T-helper 1 cell (primary cell): ENCODE results near the gene SESN3.
"Not testable (repeated sequence)": the region's sequence is repeated elsewhere in the genome, so short reads cannot be mapped to it uniquely, and the experiment has no call there.

Experiments used
- DNase-seq, 5 donors: peaks; one replicate each; pipeline ENCODE4 v3.0.0-alpha.2; 2012 to 2020

SESN3 gene

GRCh38 chr11:95251896-95252295 lies 20.9 kb upstream of the SESN3 start:
- not testable (repeated sequence) for DNase-seq

- DNase-seq, result no peak
Measured at GRCh38 chr11:95248666-95249467, 17.9 kb upstream of the SESN3 start.

DNA sequence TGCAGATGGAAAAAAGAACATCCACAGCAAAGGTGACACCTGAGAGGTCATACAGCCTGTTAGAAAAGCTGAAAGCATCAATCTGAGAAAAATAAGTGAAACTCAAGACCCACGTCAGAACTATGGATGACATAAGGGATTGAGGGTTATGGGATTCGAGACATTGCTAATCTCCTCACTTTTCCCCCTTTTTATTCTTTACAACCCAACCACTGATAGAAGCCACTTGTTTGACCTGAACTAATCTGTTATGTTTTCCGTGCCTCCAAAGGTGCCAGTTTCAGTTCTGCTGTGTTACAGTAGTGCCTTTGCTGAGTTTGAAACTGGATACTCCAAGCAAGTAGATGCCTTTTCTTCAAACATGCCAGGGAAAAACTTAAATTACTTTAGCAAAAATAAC lies 16.9 kb upstream of the SESN3 start:
- no peak for DNase-seq

GRCh38 chr11:95247127-95247684 lies 16.2 kb upstream of the SESN3 start:
- no peak for DNase-seq

GRCh38 chr11:95245581-95245980 lies 14.6 kb upstream of the SESN3 start:
- no peak for DNase-seq

DNA sequence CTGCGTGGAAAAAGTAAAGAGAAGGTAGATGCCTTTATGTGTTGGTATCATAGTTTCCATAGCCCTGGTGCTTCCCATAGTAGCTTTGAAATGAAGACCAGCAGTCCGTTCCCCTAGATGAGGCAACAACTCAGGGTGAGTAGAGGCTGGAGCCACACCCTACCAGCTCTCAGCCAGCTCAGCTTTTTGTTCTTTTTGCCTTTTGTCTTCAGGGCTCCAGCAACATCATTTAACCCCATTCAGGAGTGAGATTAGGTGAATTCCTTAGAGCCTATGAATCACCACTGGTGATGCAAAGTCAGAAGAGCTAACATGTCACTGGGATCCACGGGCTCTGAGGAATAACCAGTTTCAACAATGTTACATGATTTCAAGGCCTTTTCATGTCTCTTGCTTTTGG lies 14.0 kb upstream of the SESN3 start:
- DNase-seq, result no peak

- DNase-seq, result no peak
Measured at GRCh38 chr11:95243673-95244072, 12.7 kb upstream of the SESN3 start.

DNA sequence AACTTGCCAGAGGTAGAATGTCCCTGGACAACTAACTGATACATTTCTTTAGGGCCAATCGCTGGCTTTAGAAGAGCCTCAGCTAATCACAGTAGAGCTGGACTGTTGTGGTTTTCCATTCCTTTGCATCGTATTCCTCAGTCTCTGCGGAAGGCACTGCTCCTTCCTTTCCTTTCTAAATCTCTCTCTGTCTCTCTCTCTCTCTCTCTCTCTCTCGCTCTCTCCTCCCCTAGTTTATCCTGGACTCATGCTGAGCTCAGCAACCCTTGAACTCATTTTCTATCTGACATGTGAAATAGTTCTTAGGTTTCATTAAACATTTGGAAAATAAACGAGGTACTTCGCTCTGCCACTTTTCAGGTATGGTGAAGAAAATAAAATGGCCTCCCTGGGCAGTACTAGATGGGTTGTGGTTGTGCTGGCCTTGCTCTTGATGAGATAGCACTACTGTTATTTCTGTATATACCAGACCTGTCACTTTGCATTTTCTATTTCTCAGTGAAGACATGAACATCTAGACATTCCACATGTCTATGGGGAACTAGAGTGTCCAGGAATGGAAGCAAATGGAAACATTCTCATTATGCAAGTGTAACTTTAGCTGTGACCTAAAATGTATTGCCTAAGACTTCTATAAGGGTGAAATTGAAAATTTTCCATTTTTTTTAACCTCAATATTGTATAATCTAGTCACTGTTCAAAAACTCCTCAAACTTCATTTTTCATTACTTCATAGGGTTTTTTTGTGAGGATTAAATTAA lies 12.0 kb upstream of the SESN3 start:
- DNase-seq, result no peak

GRCh38 chr11:95242091-95242844 lies 11.3 kb upstream of the SESN3 start:
- no peak for DNase-seq

GRCh38 chr11:95241681-95242081 lies 10.7 kb upstream of the SESN3 start:
- DNase-seq, result no peak

GRCh38 chr11:95239871-95240649 lies 9.1 kb upstream of the SESN3 start:
- DNase-seq, result no peak

GRCh38 chr11:95232666-95233065 lies 1.7 kb upstream of the SESN3 start:
- no peak for DNase-seq

DNA sequence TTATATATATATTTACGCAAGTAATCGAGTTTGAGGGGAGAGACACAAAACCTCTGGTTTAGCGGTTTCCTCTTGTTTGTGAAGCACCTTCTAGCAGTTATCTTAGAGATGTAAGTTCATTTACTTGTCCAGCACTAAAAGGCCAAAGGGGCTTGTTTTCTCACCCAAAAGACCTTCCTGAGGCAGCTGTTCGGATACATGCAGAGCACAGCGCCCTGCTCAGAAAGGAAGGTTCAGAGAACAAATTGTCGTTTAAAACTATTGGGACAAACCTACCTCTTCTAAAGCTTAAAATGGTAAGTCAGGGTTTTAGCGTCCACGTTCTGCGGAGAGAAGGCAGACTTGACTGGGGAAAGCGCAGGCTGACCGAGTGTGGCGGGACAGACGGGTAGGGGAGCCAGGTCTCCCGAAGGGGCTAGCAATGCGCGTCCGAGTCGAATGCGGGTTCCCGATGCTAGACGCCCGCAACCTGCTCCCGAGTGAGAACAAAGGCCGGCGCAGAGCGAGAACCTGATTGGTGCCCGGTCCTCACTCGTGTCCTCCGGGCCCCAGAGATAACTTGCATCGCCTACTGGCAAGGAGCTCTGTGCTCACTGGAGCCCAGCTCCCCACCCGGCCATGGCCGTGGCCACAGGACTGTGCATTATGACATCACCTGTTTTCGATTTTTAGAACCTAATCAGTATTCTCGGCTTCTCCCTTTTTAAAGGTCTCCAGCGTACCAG lies 1.0 kb upstream of the SESN3 start:
- DNase-seq, result peak; percentile 41 to 77 (median 58)

- no peak for DNase-seq
Measured at GRCh38 chr11:95230810-95231126, 234 bp downstream of the SESN3 start.

DNA sequence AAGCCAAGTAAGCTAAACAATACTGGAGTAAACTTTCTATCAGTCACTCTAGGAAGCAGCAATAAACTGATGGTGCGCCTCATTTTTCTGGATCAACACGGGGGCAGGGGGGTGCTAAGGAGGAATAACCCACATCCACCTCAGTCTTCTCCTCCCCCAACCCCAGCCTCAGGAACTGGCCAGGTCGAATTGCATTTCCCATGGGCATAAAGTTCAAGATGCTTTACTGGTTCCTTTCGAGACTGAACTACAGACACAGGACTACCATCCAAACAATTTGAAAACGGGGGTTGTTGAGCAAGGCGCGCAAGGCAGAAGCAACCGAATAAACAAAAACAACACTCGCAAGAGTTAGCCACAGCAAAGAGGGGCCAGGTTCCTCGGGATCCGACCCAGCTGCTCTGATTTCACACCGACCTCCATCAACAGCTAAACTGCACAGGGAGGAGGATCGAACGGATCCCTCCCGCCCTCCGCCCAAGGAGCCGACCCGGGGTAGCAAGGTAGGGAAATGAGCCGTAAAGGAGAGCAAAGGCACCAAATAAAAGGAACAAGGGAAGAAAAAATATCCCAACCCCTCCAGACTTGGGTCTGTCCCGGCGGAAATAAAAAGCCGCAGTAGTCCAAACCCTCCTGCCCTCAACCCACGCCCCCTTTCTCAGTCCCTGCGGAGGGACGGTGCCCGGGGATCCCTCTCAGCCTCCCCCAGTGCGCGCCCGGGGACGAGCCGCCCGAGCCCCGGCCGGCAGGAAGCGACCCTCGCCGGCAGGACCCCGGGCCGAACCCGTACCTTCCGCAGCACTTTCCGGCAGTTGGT lies 801 bp downstream of the SESN3 start:
- DNase-seq, result peak; percentile 9 to 27 (median 21)

- peak in 1 of 5 donors; percentile 44 for DNase-seq
Measured at GRCh38 chr11:95229199-95229992, 1.6 kb downstream of the SESN3 start.

DNA sequence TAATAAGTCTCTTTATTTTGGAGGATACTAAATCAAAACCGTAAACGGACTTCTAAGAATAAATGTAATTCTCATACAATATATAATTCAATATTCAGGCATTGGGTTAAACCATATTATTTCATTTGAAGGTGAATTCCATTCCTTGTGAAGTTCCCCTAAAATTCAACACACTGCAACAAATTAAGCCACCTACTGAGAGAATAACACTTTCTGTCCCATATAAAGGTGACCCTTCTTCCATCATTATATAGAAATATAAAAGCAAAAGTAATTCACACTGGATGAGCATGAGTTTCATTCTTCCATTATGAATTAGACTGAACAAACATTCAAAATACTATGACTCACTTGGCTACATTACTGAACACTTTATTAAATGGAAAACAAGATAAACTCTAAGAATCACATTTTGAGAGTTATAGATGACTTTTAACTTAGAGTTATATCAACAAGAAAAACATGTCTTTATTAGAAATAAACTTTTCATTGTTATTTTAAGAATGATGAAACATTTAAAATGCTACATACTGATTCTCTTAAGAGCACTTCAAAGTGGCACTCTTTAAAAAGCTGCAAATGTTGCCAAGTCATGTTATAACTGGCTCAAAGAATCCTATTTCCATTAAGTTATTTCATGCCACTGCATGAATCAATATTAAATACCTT lies 2.8 kb downstream of the SESN3 start:
- DNase-seq, result no peak

DNA sequence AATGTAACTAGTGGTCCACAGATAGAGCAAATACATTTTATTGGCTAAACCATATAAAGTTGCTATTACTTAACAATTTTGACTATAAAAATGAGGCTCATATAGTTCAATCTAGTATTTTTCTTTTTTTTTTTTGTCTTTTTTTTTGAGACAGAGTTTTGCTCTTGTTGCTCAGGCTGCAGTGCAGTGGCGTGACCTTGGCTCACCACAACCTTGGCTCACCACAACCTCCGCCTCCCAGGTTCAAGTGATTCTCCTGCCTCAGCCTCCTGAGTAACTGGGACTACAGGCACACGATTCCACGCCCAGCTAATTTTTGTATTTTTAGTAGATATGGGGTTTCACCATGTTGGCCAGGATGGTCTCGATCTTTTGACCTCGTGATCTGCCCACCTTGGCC lies 3.9 kb downstream of the SESN3 start:
- peak in 2 of 5 donors; percentile 16 to 20 for DNase-seq

- no peak for DNase-seq
Measured at GRCh38 chr11:95222817-95223216, 8.2 kb downstream of the SESN3 start.
